Activated T-helper 17 cell treated with anti-CD3 and anti-CD28 coated beads, Interleukin-2, amount 50 U/mL, for 72 hours (primary cell): Measurements from ENCODE around the gene PIGR. TPM values are rescaled to one million over a fixed set of nuclear protein-coding genes. Genes with fewer than 3 reads are reported as not detected.

Source experiments
- ATAC-seq: fragments of 150-1000 bp; cut with Tn5 transposase; replicated peaks from 2 replicates; pipeline ENCODE4 v1.10.0; 2021; ENCODE audit warnings: mild to moderate bottlenecking, moderate library complexity
- H3K27ac Mint-ChIP-seq: one replicate; pipeline ENCODE4 v1.8.0; 2022; ENCODE audit warnings: mixed read lengths
- H3K27me3 Mint-ChIP-seq: one replicate; pipeline ENCODE4 v1.8.0; 2022; ENCODE audit warnings: mixed read lengths
- H3K36me3 Mint-ChIP-seq: one replicate; pipeline ENCODE4 v1.8.0; 2022; ENCODE audit warnings: low read depth, mild to moderate bottlenecking, mixed read lengths
- H3K4me1 Mint-ChIP-seq: one replicate; pipeline ENCODE4 v1.8.0; 2022; ENCODE audit warnings: mixed read lengths
- H3K4me3 Mint-ChIP-seq: one replicate; pipeline ENCODE4 v1.8.0; 2022; ENCODE audit warnings: mild to moderate bottlenecking, mixed read lengths
- H3K9me3 Mint-ChIP-seq: one replicate; pipeline ENCODE4 v1.8.0; 2022; ENCODE audit warnings: mixed read lengths
- total RNA-seq, 2 donors: library from RNA; stranded (reverse); gene quantifications; one replicate each; pipeline ENCODE4 v1.2.3, GENCODE V29; 2022

PIGR gene
- total RNA-seq, 2 donors from 2014 or later, result 0.34 TPM; not detected in 1

DNA sequence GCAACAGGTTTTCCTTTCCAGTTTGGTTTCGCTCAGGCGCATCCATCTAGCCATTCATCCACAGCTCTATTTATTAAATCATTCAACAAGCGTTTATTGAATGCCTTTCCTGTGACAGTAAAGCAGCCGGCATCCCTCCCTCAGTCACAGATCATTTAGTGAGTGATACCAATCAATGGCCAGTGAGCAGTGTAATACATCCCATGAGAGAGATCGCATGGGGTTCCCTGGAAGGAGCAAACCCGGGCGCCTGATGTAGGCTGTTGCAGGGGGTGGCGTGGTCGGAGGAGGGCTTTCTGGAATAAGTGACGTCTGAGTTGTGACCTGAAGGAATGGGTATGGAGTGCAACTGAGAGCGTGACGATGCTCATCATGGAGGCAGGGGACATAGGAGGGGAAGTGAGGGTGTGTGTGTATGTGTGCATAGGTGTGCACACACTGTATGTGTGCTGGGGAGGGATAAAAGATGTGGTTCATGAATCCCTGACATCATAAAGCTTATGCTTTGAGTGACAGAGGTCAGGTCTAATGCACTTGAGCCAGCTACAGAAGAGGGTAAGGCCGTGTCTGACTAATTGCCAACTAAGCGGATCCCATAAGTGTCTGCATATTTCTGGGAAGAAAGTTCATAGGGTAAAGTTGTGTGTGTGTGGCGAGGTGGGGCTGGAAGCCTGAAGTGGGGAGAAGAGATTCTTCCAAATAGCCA lies 31.1 kb downstream of the PIGR start:
- Mint-ChIP-seq H3K4me3 (no peak overlapping the region), H3K36me3 (peaks cover 95% of the 10 kb centered on the region), H3K9me3 (no peaks in the 10 kb centered on the region), H3K4me1 (peaks cover 71% of the 10 kb centered on the region), H3K27ac (peak overlapping the region; percentile 36), H3K27me3 (no peaks in the 10 kb centered on the region)
- no peak for ATAC-seq

- Mint-ChIP-seq H3K4me1 (peaks cover 67% of the 10 kb centered on the region), H3K27me3 (no peaks in the 10 kb centered on the region), H3K4me3 (no peak overlapping the region), H3K9me3 (no peaks in the 10 kb centered on the region), H3K27ac (peak overlapping the region; percentile 36), H3K36me3 (peaks cover 87% of the 10 kb centered on the region)
- ATAC-seq, result no peak
These were observed 32.3 kb downstream of the PIGR start for GRCh38 chr1:206913766-206914537.

DNA sequence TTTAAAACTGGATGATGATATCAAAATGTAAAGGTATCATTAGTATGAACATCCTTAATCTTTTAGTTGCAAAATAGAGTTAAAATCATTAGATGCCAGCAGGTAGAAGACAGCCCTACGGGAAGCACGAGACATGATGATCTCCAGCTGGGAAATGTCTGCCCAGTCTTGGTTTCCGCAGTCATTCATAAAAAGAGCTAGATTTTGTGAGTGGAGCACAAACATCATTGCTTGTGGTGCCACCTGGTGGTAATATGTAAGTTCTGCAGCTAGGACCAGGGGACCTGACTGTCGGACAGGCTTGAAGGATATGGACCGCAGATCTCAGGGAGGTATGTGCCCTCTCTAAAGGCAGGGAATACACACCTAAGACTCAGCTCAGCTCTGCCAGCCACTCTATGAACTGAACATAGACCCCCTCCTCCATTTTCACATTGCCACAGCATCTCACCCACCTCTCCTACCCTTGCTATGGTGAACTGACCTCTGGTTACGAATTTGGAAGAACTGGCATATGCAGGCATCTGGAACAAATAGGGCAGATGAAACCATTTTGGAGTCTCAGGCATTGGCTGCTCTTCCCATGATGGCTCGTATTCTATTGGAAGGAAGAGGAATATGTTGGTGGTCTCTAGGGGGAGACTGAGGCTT lies 33.7 kb downstream of the PIGR start:
- Mint-ChIP-seq H3K36me3 (peaks cover 89% of the 10 kb centered on the region), H3K27ac (peak overlapping the region; percentile 16), H3K4me1 (peaks cover 64% of the 10 kb centered on the region), H3K9me3 (no peaks in the 10 kb centered on the region), H3K27me3 (no peaks in the 10 kb centered on the region), H3K4me3 (peak overlapping the region; percentile 33)
- peak; percentile 56 for ATAC-seq

DNA sequence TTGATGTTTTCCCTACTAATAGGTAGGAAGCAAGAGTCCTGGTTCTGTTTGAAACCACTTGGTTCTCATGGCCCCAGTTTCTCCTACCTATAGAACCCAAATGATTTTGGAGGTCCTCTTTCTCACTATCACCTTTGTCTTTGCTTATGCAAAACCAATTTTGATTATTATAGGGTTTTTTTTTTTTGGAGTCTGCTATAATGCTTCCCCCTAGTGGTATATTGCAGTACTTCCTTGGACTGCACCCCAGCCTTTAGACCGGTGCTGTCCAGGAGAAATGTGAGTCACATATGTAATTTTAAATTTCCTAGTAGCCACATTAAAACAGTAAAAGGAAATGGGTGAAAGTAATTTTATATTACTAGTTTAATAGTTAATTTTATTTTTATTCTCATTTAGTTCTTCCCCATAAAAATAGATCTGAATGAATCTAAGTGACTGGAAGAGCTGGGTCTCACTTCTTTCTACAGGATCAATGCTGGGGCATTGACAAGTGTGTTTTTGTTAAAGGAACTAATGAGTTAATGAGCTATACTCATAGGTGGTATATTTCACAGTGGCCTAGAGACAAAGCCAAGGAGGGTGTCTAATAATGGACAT lies 35.1 kb downstream of the PIGR start:
- Mint-ChIP-seq H3K27ac (no peak overlapping the region), H3K4me3 (peak overlapping the region; percentile 44), H3K4me1 (peaks cover 58% of the 10 kb centered on the region), H3K27me3 (no peaks in the 10 kb centered on the region), H3K9me3 (no peaks in the 10 kb centered on the region), H3K36me3 (peaks cover 86% of the 10 kb centered on the region)
- ATAC-seq, result peak; percentile 55

- Mint-ChIP-seq H3K27ac (no peak overlapping the region), H3K27me3 (no peaks in the 10 kb centered on the region), H3K4me1 (peaks cover 58% of the 10 kb centered on the region), H3K9me3 (no peaks in the 10 kb centered on the region), H3K36me3 (peaks cover 86% of the 10 kb centered on the region), H3K4me3 (peak overlapping the region; percentile 44)
- ATAC-seq, result no peak
These were observed 36.4 kb downstream of the PIGR start for GRCh38 chr1:206909883-206910318.

DNA sequence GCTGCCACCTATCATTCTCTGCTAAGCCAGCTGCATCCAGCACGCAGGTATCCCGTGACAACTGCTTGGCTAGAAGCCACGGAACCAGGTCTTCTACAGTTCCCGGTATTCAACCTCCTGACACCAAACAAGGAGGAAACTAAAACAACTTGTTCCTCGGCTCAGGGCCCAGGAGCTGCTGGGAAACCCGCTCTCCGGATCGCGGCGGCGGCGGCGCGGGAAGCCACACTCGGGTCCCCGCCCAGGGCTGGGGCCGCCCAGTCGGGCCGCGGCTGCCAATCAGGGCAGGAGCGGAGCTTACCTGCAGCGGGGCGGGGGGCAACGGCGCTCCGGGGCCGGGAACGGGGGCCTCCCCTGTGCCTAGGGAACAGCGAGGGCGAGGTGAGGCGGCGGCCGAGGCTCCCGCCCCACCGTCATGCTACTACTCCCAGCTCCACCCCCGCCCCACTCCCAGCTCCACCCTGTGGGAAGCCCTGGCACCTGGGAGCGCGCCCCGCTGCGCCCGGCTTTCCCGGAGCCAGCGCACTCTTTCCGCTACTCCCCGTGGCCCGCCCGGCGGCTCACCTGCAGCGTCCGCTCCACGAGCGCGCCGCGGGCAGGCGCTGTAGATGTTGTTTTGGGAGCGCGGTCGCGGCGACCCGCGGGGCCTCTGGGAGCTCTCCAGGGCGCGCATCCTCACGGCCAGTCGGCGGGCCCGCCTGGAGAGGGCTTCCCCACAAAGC lies 36.9 kb downstream of the PIGR start:
- H3K9me3 Mint-ChIP-seq, result no peaks in the 10 kb centered on the region
- ATAC-seq, result peak; percentile 17
- H3K27ac Mint-ChIP-seq, result no peak overlapping the region
- peaks cover 86% of the 10 kb centered on the region for H3K36me3 Mint-ChIP-seq
- H3K4me1 Mint-ChIP-seq, result peaks cover 58% of the 10 kb centered on the region
- no peaks in the 10 kb centered on the region for H3K27me3 Mint-ChIP-seq
- H3K4me3 Mint-ChIP-seq, result peak overlapping the region; percentile 66

GRCh38 chr1:206908038-206908437 lies 38.2 kb downstream of the PIGR start:
- Mint-ChIP-seq H3K4me3 (peak overlapping the region; percentile 66), H3K36me3 (peaks cover 86% of the 10 kb centered on the region)

GRCh38 chr1:206907304-206907991 lies 38.8 kb downstream of the PIGR start:
- Mint-ChIP-seq H3K36me3 (peaks cover 86% of the 10 kb centered on the region), H3K4me3 (peak overlapping the region; percentile 66), H3K27me3 (no peaks in the 10 kb centered on the region), H3K9me3 (no peaks in the 10 kb centered on the region), H3K4me1 (peaks cover 56% of the 10 kb centered on the region), H3K27ac (no peak overlapping the region)
- no peak for ATAC-seq

More at GRCh38 chr1:206908038-206908437, 38.2 kb downstream of the PIGR start:
- Mint-ChIP-seq H3K9me3 (no peaks in the 10 kb centered on the region), H3K27me3 (no peaks in the 10 kb centered on the region), H3K4me1 (peaks cover 62% of the 10 kb centered on the region), H3K27ac (no peak overlapping the region)
- no peak for ATAC-seq

DNA sequence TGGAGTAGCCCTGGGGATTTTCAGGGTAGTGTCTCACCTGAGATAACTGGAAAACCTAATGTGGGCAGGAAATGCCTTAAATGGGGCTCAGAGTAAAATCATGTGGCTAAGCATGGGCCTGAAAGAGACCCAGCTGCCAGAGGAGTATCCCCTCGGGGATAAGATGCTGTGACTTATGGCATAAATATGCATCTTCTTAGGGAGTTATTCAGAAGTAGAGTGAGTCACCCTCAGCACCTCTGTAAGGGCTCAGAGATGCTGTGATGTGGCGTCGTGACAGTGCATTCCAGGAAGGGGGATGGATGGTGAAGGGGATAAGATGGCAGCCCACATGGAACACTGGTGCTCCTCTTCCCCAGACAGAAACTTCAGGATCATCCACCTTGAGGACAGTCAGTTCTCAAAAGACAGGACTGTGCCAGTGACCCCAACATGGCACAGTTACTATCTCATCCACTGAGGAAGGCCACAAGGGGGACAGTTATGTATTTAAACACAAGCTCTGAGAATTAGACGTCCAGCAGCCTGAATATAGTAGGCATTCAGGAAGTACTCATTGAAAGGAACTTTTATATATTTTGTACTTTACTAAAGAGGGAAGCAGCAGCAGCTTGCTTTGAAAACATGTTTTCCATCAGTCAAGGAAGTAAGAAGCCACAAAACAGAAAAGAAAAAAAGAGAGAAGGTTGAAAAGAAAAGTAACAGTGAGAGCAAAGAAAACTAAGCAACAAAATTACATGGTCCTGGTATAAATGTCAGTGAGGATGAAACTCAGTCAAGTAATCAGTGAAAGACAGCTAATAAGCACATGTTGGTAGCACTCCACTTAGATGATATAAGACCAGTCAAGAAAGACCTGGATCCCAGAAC lies 40.7 kb downstream of the PIGR start:
- Mint-ChIP-seq H3K36me3 (peaks cover 77% of the 10 kb centered on the region), H3K9me3 (no peaks in the 10 kb centered on the region), H3K27me3 (no peaks in the 10 kb centered on the region), H3K4me1 (peaks cover 41% of the 10 kb centered on the region), H3K4me3 (peak overlapping the region; percentile 64), H3K27ac (peak overlapping the region; percentile 87)
- peak; percentile 95 for ATAC-seq

GRCh38 chr1:206904423-206905142 lies 41.7 kb downstream of the PIGR start:
- H3K27me3 Mint-ChIP-seq, result no peaks in the 10 kb centered on the region
- H3K4me3 Mint-ChIP-seq, result peak overlapping the region; percentile 64
- no peak for ATAC-seq
- H3K4me1 Mint-ChIP-seq, result peaks cover 39% of the 10 kb centered on the region
- H3K27ac Mint-ChIP-seq, result peak overlapping the region; percentile 87
- H3K9me3 Mint-ChIP-seq, result no peaks in the 10 kb centered on the region
- peaks cover 74% of the 10 kb centered on the region for H3K36me3 Mint-ChIP-seq

- Mint-ChIP-seq H3K36me3 (peaks cover 69% of the 10 kb centered on the region), H3K4me1 (peaks cover 42% of the 10 kb centered on the region), H3K27me3 (peaks cover 2% of the 10 kb centered on the region), H3K27ac (no peak overlapping the region), H3K4me3 (peak overlapping the region; percentile 6), H3K9me3 (no peaks in the 10 kb centered on the region)
- ATAC-seq, result no peak
These were observed 42.6 kb downstream of the PIGR start for GRCh38 chr1:206903687-206904086.

- H3K9me3 Mint-ChIP-seq, result no peaks in the 10 kb centered on the region
- peak overlapping the region; percentile 6 for H3K27ac Mint-ChIP-seq
- H3K36me3 Mint-ChIP-seq, result peaks cover 59% of the 10 kb centered on the region
- H3K4me3 Mint-ChIP-seq, result no peak overlapping the region
- no peak for ATAC-seq
- peaks cover 3% of the 10 kb centered on the region for H3K27me3 Mint-ChIP-seq
- peaks cover 43% of the 10 kb centered on the region for H3K4me1 Mint-ChIP-seq
These were observed 43.6 kb downstream of the PIGR start for GRCh38 chr1:206902702-206903101.
